Ecto neural progenitor cell (in vitro differentiated cells): Measurements from ENCODE around the gene MUC13.

ENCODE experiments used
- DNase-seq: peaks from one replicate; pipeline ENCODE4 v3.0.0-alpha.2; 2018; ENCODE audit warnings: low spot score

Gene MUC13

GRCh38 chr3:124873226-124873625 is 61.3 kb downstream of the MUC13 start:
- DNase-seq = no peak

GRCh38 chr3:124867511-124867910 is 67.0 kb downstream of the MUC13 start:
- DNase-seq = no peak

- DNase-seq = no peak
Measured at GRCh38 chr3:124862006-124862405, 72.5 kb downstream of the MUC13 start.

GRCh38 chr3:124861041-124861440 is 73.5 kb downstream of the MUC13 start:
- no peak for DNase-seq

- no peak for DNase-seq
Measured at GRCh38 chr3:124860599-124860998, 74.0 kb downstream of the MUC13 start.

- no peak for DNase-seq
Measured at GRCh38 chr3:124859025-124859424, 75.5 kb downstream of the MUC13 start.

GRCh38 chr3:124858275-124858674 is 76.3 kb downstream of the MUC13 start:
- no peak for DNase-seq

- DNase-seq = no peak
Measured at GRCh38 chr3:124856677-124857076, 77.9 kb downstream of the MUC13 start.
